AG04449 (cell line): ENCODE data around the gene PXYLP1.

ENCODE experiments used
- CTCF ChIA-PET: fragments of 350-600 bp; formaldehyde crosslinking; extraction: SDS; loops from one replicate; lab custom pipeline; 2021; ENCODE audit warnings: antibody characterized with exemption; lab: Yijun Ruan, JAX
- POLR2A ChIA-PET: fragments of 400-600, 350-600 bp; formaldehyde crosslinking; extraction: SDS; loops from one replicate; lab custom pipeline; 2020; ENCODE audit warnings: antibody characterized with exemption, inconsistent platforms; lab: Yijun Ruan, JAX
- DNase-seq: peaks from one replicate; pipeline ENCODE4 v3.0.0-alpha.2; 2010; ENCODE audit warnings: low read depth, low spot score
- H3K4me3 ChIP-seq: 2 replicates; pipeline ENCODE4 v1.5.1; 2011; ENCODE audit warnings: low read depth, mild to moderate bottlenecking, control low read depth, low read length
- CTCF ChIP-seq: IDR thresholded peaks from one replicate; pipeline ENCODE4 v1.5.1; 2011; ENCODE audit warnings: mild to moderate bottlenecking, moderate library complexity, low read length, control low read depth, inconsistent platforms; ENCODE audit not compliant: insufficient read depth; ENCODE audit errors: missing control alignments

PXYLP1 gene

GRCh38 chr3:141237701-141238521 lies 6.3 kb downstream of the PXYLP1 start:
- no peak for TF ChIP-seq CTCF
- ChIA-PET CTCF (interaction anchor here (1.2 to 1.4 kb wide), 4 partner anchors 9 to 215 kb away, joined by 3 to 5 read pairs (median 3); no protein-coding TSS in a partner anchor), POLR2A (no interaction called here)
- H3K4me3 ChIP-seq: no peak overlapping the region
- no peak for DNase-seq

GRCh38 chr3:141239511-141240281 lies 8.1 kb downstream of the PXYLP1 start:
- ChIA-PET CTCF (interaction anchor here (0.6 to 2.7 kb wide), 4 partner anchors 8 to 63 kb away, joined by 3 to 21 read pairs (median 3); partner anchors contain the start of gene PXYLP1), POLR2A (no interaction called here)
- DNase-seq: no peak
- no peak overlapping the region for H3K4me3 ChIP-seq
- TF ChIP-seq CTCF: no peak

- ChIA-PET CTCF (interaction anchor here (1.3 to 2.7 kb wide), 2 partner anchors 8 to 47 kb away, joined by 3 to 21 read pairs; partner anchors contain the start of gene PXYLP1), POLR2A (interaction anchor here (0.8 kb wide), 2 partner anchors 9 to 22 kb away, joined by 3 read pairs; partner anchors contain the start of gene PXYLP1)
- H3K4me3 ChIP-seq: no peak overlapping the region
- no peak for TF ChIP-seq CTCF
- no peak for DNase-seq
Measured at GRCh38 chr3:141240286-141240685, 8.7 kb downstream of the PXYLP1 start.

GRCh38 chr3:141240687-141241615 lies 9.3 kb downstream of the PXYLP1 start:
- CTCF ChIA-PET: interaction anchor here (2.7 kb wide), 1 partner anchor 9 kb away, joined by 21 read pairs; the partner anchor contains the start of gene PXYLP1
- H3K4me3 ChIP-seq: no peak overlapping the region
- no peak for TF ChIP-seq CTCF
- DNase-seq: no peak
- POLR2A ChIA-PET: interaction anchor here (0.8 kb wide), 2 partner anchors 9 to 22 kb away, joined by 3 read pairs; partner anchors contain the start of gene PXYLP1

- POLR2A ChIA-PET: no interaction called here
- CTCF ChIA-PET: interaction anchor here (2.4 to 2.7 kb wide), 2 partner anchors 9 to 10 kb away, joined by 21 to 35 read pairs; partner anchors contain the start of gene PXYLP1
- no peak for DNase-seq
- H3K4me3 ChIP-seq: no peak overlapping the region
- TF ChIP-seq CTCF: no peak
Measured at GRCh38 chr3:141241616-141242376, 10.2 kb downstream of the PXYLP1 start.
